HG02678 (cell line): ENCODE data around the gene MAPRE2.
"Not testable (repeated sequence)": the region's sequence is repeated elsewhere in the genome, so short reads cannot be mapped to it uniquely, and the experiment has no call there.

Source experiments
- ATAC-seq: cut with Tn5 transposase; IDR thresholded peaks from one replicate; pipeline ENCODE4 v1.9.1; 2021; ENCODE audit warnings: mild to moderate bottlenecking, moderate library complexity; ENCODE audit not compliant: unreplicated experiment

The MAPRE2 gene

DNA sequence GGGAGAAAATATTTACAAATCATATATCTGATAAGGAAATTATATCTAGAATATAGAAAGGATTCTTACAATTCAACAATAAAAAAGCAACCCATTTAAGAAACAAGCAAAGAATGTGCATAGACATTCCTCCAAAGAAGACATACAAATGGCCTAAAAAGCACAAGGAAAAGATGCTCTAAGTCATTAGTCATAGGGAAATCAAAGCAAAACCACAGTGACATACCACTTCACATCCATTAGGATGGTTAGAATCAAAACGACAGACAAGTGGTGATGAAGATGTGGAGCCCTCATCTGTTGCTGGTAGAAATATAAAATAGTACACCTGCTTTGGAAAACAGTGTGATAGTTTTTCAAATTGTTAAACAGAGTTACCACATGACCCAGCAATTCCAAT is 48.2 kb downstream of the MAPRE2 start:
- ATAC-seq, result no peak

DNA sequence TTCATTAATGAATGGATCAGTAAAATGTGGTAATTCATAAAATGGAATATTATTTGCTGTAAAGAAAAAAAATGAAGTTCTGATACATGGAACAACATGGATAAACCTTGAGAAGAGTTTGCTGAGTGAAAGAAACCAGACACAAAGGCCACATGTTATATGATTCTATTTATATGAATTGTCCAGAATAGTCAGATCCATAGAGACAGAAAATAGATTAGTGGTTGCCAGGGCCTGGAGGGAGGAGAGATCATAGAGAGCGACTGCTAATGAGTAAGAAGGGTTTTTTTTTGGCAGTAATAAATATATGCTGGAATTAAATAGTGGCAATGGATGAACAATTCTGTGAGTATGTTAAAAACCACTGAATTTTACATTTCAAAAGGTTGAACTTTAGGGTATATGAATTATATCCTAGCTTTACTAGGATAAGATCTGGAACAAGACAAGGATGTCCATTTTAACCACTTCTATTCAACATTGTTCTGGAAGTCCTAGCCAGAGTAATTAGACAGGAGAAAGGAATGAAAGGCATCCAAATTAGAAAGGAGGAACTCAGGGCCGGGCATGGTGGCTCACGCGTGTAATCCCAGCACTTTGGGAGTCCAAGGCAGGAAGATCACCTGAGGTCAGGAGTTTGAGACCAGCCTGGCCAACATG is 48.8 kb downstream of the MAPRE2 start:
- no peak for ATAC-seq

DNA sequence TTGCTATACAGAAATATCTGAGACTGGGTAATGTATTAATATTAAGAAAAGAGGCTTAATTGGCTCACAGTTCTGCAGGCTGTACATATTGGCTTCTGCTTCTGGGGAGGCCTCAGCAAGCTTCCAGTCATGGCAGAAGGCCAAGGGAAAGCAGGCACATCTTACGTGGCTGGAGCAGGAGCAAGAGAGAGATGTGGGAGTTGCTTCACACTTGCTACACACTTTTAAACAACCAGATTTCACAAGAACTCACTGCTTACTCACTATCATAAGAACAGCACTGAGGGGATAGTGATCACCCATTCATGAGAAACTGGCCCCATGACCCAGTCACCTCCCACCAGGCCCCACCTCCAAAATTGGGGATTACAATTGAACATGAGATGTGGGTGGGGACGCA is 50.6 kb downstream of the MAPRE2 start:
- no peak for ATAC-seq

DNA sequence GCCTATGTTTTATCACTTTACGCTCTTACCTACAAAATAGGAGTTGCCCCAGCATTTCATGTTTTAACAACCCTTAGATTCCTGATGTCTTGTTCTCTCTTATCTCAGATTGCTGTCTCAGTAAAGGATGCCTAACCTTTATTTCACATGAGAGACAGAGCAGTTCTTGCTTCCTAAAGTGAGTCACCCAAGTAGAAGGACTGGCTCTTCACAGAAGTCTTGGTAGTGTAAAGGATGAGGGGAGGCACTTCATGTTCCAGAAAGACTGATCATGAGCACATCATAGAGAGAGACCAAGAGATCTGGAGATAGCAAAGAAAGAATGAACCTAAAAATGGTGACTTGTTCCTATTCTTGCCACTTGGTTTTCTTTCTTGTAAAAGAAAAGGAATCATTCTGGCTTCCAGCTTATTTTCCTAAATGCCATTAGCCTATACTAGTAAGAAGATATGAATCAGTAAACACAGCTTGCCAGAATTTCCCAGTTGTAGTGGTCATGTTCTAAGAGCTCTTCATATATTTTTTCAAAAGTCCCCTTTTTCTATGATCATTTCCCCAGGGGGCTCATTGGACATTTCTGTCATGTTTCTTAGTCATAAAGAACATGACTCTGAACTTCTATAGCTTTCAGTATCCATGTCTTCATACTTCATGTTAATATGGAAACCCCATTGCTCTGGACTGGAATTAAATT is 54.9 kb downstream of the MAPRE2 start:
- ATAC-seq, result peak; percentile 76

DNA sequence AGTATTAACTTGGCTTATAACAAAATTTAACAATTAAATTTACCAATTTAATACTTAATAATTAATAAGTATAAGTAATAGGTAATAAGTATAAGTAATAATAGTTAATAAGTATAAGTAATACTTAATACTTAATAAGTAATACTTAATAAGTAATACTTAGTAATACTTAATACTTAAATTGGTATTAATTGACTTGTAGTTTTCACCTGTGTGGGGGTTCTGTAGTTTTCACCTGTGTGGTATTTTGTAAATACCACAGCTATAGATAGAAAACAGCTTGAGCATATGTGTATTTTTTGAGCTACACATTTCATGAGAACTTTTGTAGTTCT is 55.4 kb downstream of the MAPRE2 start:
- no peak for ATAC-seq

DNA sequence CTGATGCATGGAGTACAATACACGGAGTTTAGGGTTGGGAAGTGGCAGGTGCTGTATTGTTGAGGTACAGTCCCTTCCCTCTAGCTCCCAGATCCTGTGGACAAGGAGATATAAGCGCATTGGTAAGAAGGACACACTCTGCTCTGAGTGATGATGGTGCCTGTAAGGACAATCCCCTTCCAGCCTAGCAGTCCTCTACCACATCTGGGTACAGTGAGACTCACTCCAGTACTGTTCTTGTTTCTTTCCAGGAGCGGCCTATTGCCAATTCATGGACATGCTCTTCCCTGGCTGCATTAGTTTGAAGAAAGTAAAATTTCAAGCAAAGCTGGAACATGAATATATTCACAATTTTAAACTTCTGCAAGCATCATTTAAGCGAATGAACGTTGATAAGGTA is 56.0 kb downstream of the MAPRE2 start:
- no peak for ATAC-seq

DNA sequence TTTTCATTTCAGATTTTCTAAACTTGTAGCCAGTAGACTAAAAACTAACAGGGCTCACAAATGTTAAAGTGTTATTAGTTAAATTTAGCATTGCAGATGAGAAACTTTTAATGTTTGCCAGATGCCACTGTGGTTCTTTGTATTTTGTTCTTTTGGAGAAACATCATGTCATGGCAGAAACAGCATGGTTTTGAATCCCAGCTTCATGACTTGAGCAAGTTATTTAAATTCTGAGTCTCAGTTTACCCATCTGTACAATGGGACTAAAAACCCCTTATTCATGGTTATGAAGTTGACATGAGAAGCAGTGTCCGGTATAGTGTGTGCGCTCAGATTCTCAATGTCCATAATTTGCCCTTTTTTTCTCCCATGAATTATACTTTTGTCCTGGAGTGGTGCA is 56.5 kb downstream of the MAPRE2 start:
- ATAC-seq, result no peak

DNA sequence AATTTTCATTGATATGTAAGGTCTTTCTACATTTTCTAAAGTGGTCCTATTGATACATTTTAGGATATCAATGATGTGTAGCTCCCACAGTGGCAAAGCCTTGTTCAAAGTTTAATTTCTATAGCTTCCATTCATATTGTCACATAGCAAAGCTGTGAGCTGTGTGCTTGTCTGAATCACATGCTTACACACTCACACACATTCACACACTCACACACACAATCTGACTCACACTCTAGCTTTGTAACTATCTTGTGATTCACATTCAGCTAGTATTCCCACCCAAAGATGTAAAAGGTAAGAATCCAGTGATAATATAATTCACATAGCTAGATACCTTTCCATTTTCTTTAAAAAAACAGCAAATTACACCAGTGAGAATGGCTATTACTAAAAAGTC is 58.7 kb downstream of the MAPRE2 start:
- ATAC-seq, result no peak

DNA sequence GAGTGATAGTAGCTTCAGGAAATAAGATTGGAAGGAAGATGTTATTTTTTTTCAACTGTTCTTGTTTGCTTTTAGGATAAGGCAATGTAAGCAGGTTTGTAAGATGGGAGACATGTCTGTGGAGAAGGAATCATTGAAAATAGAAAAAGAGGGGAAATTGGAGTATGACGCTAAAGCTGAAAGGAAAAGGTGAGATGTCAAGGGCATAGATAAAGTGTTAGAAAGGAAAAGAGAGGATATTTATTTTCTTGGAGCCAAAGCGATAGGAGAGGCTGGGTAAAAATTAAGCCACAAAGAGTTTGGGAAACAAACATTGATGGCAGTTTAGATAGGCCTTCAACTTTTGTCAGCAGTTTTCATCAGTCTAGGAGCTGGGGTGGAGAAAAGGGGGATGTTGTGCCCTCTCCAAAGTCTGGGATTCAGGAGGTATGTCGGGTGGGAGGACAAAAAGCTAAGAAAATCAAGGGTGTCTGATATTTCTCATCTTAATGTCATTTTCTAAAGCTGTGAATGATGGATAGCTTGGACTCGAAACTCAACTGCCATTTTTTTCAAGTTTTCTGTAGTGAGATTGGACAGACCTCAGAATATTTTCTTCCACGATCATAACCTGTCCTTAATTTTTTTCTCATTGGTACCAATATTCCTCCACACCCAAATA is 63.3 kb downstream of the MAPRE2 start:
- no peak for ATAC-seq

DNA sequence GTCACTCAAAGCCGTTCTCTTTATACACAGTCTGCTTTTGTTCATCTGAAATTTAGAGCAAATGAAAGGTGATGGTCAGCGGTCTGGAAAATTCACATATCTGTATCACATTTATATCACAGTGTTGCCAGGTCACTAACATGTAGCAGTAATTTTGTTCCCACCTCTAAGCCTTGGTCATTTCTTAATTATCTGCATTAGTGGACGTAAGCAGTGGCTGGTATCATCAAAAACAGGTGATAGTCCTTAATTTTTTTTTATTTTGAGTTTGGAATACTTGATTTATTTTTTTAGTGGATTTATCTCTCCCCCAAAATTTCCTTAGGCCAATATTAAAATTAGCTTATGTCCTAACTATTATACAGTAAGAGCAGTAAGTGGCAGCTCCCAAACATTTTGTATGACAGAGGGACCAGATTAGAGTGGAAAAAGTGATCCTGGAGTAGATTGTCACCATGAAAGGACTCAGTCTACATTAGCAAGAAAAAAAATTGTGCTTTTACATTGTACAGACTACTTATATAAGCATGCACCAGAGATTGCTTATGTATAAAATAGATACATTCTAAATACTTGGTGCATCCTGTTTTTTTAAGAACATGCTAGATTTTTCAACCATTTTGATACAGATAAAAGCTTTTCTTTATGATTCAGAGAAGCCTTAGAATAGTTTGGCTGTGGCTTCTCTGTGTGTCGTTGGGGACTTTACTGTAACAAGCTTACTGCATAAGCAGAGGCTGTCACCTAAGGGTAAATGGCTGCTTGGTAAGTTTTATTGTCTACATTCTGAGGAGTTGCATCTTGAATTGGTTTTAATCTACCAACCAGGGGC is 65.0 kb downstream of the MAPRE2 start:
- no peak for ATAC-seq

DNA sequence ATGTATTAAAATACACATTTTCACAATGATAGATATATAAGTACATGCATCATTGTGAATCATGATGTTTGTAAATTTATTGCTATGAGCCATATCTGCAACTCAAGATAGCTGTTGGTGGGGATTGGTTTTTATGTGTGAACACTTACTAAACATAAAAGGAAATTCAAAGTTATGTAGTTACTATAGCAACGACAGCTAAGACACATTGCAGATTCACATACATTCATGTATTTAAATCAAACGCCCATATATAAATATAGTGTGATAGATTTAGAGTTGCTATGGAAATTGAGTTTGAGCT is 65.6 kb downstream of the MAPRE2 start:
- no peak for ATAC-seq

DNA sequence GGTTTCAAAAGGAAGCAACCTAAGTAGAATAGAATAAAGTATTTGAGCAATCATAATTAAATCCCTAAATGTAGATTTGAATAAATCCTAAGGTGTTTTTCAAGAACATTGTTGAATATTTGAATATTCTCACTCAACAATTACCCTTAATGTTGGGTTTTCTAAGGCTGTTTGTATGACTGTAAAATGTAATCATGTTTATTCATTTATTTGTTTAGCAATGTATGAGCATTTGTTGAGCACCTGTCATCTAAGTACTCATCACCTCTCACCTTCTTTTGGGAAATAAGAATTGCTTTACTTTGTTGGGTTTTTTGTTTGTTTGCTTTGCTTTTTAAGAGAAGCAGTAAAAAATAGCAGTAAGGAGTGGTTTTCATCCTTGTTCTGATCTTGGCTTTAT is 66.0 kb downstream of the MAPRE2 start:
- ATAC-seq, result no peak

DNA sequence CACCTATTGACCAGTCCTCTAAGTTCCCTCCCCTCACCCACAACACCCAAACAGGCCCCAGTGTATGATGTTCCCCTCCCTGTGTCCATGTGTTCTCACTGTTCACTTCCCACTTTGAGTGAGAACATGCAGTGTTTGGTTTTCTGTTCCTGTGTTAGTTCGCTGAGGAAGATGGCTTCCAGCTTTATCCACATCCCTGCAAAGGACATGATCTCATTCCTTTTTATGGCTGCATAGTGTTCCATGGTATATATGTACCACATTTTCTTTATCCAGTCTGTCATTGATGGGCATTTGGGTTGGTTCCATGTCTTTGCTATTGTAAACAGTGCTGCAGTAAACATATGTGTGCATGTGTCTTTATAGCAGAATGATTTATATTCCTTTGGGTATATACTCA is 66.9 kb downstream of the MAPRE2 start:
- not testable (repeated sequence) for ATAC-seq

DNA sequence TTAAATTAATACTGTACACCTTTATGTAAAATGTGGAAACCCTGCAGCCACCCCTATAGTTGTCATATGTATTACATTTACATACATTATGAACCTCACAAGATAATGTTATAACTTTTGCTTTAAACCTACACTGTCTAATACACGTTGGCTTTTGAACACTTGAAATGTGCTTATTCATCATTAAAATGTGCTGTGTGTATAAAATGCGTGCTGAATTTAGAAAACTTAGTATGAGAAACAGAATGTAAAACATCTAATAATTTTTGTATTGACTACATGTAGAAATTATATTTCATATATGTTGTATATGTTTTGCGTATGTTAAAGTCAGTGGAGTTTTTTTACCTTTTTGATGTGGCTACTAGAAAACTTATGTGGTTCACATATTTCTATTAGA is 68.8 kb downstream of the MAPRE2 start:
- no peak for ATAC-seq

DNA sequence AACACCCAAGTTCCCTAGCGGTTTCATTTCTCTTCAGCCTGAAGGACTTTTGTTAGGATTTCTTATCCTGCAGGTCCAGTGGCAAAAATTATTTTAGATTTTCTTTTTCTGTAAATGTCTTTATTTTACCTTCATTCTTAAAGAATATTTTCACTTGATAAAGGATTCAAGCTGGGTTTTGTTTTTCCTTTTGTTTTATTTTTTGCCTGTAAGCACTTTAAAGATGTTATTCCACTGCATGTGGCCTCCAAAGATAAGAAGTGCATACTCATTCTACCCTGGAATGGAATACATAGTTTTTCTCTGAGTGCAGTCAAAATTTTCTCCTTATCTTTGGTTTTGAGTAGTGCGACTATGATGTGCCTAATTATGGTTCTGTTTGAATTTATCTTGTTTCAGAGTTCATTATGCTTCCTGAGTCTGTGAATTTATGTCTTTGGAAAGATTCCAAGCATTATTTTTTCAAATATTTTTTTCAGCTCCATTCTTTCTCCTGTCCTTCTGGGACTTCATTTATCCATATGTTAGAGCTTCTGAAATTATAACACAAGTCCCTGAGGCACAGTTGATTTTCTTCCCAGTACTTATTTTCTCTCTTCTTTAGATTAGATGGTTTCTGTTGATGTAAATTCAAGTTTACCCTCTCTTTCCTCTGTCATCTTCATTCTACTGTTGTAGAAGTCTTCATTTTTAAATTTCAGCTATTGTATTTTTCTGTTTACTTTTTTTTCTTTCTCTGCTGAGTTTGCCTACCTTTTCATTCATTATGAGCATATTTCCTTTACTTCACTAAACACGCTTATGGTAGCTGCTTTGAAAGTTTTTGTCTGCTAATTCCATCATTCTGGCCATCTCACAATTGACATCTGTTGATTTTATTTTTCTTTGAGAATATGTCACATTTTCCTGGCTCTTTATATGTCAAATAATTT is 69.6 kb downstream of the MAPRE2 start:
- ATAC-seq, result no peak

DNA sequence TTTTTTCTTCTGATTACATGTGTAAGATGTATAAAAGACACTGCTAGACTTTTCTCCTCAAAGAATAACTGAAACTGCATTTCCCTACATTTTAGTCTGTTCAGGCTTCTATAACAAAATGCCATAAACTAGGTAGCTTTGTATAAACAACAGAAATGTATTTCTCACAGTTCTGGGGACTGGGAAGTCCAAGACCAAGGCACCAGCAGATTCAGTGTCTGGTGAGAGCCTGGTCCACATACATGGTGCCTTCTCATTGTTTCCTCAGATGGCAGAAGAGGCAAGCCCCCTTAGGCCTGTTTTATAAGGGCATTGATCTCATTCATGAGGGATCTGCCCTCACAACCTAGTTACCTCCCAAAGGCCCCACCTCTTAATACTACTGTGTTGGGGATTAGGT is 71.5 kb downstream of the MAPRE2 start:
- ATAC-seq, result no peak

DNA sequence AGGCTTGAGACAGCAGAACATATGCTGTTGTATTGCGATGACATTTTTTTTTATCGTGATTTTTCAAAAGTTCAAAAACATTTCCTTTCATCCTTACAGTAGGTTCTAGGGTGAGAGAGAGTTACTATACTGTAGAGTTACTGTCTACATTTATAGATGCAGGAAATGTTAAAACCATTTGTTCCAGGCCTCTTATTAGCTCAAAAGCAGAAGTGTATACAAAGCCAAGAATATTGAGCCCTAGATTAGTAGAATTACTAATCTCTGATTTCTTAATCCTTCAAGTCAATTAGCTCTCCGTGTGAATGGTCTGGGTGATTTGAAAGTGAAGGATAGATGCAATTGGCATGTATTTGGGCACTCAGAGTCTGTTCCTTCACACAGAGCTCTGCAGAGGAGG is 73.1 kb downstream of the MAPRE2 start:
- no peak for ATAC-seq

DNA sequence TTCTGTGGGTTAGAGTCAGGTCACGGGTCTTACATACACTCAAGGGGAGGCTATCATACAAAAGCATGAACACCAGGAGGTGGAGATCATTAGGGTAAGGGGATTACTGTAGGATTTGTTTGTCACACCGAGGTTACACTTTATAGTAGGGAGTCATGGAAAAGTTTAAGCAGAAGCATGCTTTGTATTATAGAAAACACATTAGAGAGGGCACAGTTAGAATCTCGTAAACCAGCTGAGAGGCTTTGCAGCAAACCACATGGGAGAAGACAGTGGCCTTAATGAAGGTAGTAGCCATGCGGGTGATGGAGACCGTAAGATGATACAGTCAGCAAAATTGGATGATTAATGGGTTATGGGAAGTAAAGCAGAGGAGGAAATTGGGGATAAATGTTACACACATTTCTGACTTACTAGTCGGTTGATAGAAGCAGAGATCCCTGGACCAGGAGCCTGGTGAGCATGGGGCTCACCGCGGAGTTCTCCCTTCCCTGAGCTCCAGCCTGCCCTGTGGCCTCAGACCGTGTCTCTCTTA is 75.6 kb downstream of the MAPRE2 start:
- ATAC-seq, result no peak

DNA sequence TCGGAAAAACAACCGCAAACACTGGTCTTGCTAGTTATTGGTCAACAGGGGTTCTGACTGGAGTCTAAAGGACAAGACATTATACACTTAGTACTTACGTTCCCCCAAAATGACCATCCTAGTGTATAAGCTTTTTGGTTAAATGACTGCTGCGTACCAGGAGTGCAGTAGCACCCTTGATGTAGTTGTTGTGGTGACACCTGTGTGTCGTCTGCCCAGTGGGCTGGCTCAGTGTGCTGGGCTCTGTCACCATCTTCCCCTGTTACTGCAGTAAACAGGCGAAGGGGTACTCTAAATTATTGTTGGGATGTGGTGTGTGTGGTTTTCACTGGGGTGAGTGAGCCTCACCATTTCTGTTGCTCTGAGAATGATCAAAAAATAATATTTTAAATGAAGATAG is 76.2 kb downstream of the MAPRE2 start:
- no peak for ATAC-seq

DNA sequence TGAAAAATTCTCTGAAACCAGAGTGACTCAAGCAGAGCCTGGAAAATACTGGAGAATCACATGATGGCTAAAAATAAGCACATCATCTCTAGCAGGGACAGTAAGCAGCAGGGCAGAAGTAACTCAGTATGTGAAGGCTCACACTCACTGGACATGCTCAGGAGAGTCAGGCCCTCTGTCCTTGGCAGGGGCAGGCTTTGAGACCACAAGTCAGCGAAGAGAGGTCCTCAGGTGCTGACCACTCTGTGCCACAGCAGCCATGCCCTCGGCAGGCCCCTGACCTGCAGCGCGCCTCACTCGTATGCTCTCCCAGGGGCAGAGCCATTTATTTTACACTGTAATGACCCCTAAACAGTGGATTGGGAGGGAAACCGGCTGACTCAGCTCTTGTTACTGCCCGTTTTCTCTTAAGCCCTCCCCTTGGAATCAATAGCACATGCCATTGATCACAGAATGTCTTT is 76.8 kb downstream of the MAPRE2 start:
- ATAC-seq, result no peak
